HG02870 (cell line): ENCODE measurements around the gene PDGFRB.

ENCODE experiments used
- ATAC-seq: cut with Tn5 transposase; IDR thresholded peaks from one replicate; pipeline ENCODE4 v1.9.1; 2021; ENCODE audit warnings: mild to moderate bottlenecking, moderate library complexity; ENCODE audit not compliant: unreplicated experiment

PDGFRB gene

GRCh38 chr5:150147670-150148069 is 8.0 kb downstream of the PDGFRB start:
- no peak for ATAC-seq

- no peak for ATAC-seq
Observed at GRCh38 chr5:150146862-150147601, 8.6 kb downstream of the PDGFRB start.

GRCh38 chr5:150146235-150146634 is 9.4 kb downstream of the PDGFRB start:
- ATAC-seq, result no peak

- no peak for ATAC-seq
Observed at GRCh38 chr5:150144879-150145278, 10.8 kb downstream of the PDGFRB start.

GRCh38 chr5:150144246-150144801 is 11.3 kb downstream of the PDGFRB start:
- no peak for ATAC-seq

- no peak for ATAC-seq
Observed at GRCh38 chr5:150143350-150144245, 12.0 kb downstream of the PDGFRB start.

GRCh38 chr5:150142959-150143349 is 12.7 kb downstream of the PDGFRB start:
- ATAC-seq, result no peak

GRCh38 chr5:150142185-150142958 is 13.3 kb downstream of the PDGFRB start:
- ATAC-seq, result no peak

GRCh38 chr5:150141544-150142184 is 14.0 kb downstream of the PDGFRB start:
- no peak for ATAC-seq

- ATAC-seq, result no peak
Observed at GRCh38 chr5:150140830-150141229, 14.8 kb downstream of the PDGFRB start.

- ATAC-seq, result no peak
Observed at GRCh38 chr5:150139334-150139733, 16.3 kb downstream of the PDGFRB start.

- ATAC-seq, result no peak
Observed at GRCh38 chr5:150138551-150139265, 16.9 kb downstream of the PDGFRB start.

GRCh38 chr5:150137997-150138396 is 17.6 kb downstream of the PDGFRB start:
- ATAC-seq, result no peak

GRCh38 chr5:150137168-150137957 is 18.3 kb downstream of the PDGFRB start:
- ATAC-seq, result no peak

- ATAC-seq, result no peak
Observed at GRCh38 chr5:150136305-150137167, 19.1 kb downstream of the PDGFRB start.

GRCh38 chr5:150135557-150136304 is 19.9 kb downstream of the PDGFRB start:
- no peak for ATAC-seq

- no peak for ATAC-seq
Observed at GRCh38 chr5:150134198-150134588, 21.5 kb downstream of the PDGFRB start.
